T-helper 2 cell treated with Interferon-gamma antibody and Interleukin-4, amounts not matched to agents 5 μg/mL and 100 μg/mL, for 36 hours (primary cell): Measurements from ENCODE around the gene OR5AS1.
"Not testable (repeated sequence)": the region's sequence is repeated elsewhere in the genome, so short reads cannot be mapped to it uniquely, and the experiment has no call there.

Experiments used
- DNase-seq: peaks from one replicate; pipeline ENCODE4 v3.0.0; 2021; ENCODE audit warnings: low spot score
- H3K27ac Mint-ChIP-seq: one replicate; pipeline ENCODE4 v1.8.0; 2021; ENCODE audit warnings: mild to moderate bottlenecking, mixed read lengths
- H3K27me3 Mint-ChIP-seq: one replicate; pipeline ENCODE4 v1.8.0; 2021; ENCODE audit warnings: low read depth, mixed read lengths
- H3K36me3 Mint-ChIP-seq: one replicate; pipeline ENCODE4 v1.8.0; 2021; ENCODE audit warnings: low read depth, mixed read lengths
- H3K4me1 Mint-ChIP-seq: one replicate; pipeline ENCODE4 v1.8.0; 2021; ENCODE audit warnings: low read depth, mixed read lengths
- H3K4me3 Mint-ChIP-seq: one replicate; pipeline ENCODE4 v1.8.0; 2022; ENCODE audit warnings: mild to moderate bottlenecking, moderate library complexity, mixed read lengths
- H3K9me3 Mint-ChIP-seq: one replicate; pipeline ENCODE4 v1.8.0; 2021; ENCODE audit warnings: mixed read lengths

Gene OR5AS1

GRCh38 chr11:56027354-56027753, at the start of gene OR5AS1:
Gene OR5AS1, plus strand, starts transcription at chr11:56027654. Its CDS starts 2,765 bp downstream, at chr11:56030419.
- no peaks in the 10 kb centered on the region for H3K36me3 Mint-ChIP-seq
- no peaks in the 10 kb centered on the region for H3K4me1 Mint-ChIP-seq
- no peaks in the 10 kb centered on the region for H3K27me3 Mint-ChIP-seq

GRCh38 chr11:55994525-55994924, 32.9 kb upstream of the OR5AS1 start, which contains the start of gene OR5F1:
Gene OR5F1, minus strand, starts transcription at chr11:55994625. Its CDS starts 0 bp downstream, at chr11:55994625.
- Mint-ChIP-seq H3K27ac (no peak within 1 kb of the TSS), H3K9me3 (peaks cover 42% of the 10 kb centered on the region), H3K4me3 (no peak within 1 kb of the TSS), H3K27me3 (no peaks in the 10 kb centered on the region), H3K4me1 (no peaks in the 10 kb centered on the region), H3K36me3 (no peaks in the 10 kb centered on the region)
- no peak for DNase-seq

More at GRCh38 chr11:56027354-56027753, at the start of gene OR5AS1:
- DNase-seq, result no peak
- H3K27ac Mint-ChIP-seq, result no peak within 1 kb of the TSS
- H3K9me3 Mint-ChIP-seq, result peaks cover 44% of the 10 kb centered on the region
- H3K4me3 Mint-ChIP-seq, result no peak within 1 kb of the TSS

GRCh38 chr11:56010716-56011115, 16.7 kb upstream of the OR5AS1 start:
- H3K27me3 Mint-ChIP-seq, result no peaks in the 10 kb centered on the region
- no peak overlapping the region for H3K27ac Mint-ChIP-seq
- no peak for DNase-seq
- H3K36me3 Mint-ChIP-seq, result no peaks in the 10 kb centered on the region
- H3K4me3 Mint-ChIP-seq, result no peak overlapping the region
- H3K9me3 Mint-ChIP-seq, result peaks cover 45% of the 10 kb centered on the region
- H3K4me1 Mint-ChIP-seq, result no peaks in the 10 kb centered on the region

GRCh38 chr11:56013805-56014204, 13.6 kb upstream of the OR5AS1 start:
- no peaks in the 10 kb centered on the region for H3K36me3 Mint-ChIP-seq
- no peaks in the 10 kb centered on the region for H3K4me1 Mint-ChIP-seq

GRCh38 chr11:56045538-56045937, 18.1 kb downstream of the OR5AS1 start:
- Mint-ChIP-seq H3K27me3 (no peaks in the 10 kb centered on the region), H3K27ac (no peak overlapping the region), H3K36me3 (no peaks in the 10 kb centered on the region), H3K9me3 (peaks cover 46% of the 10 kb centered on the region), H3K4me3 (no peak overlapping the region), H3K4me1 (no peaks in the 10 kb centered on the region)
- no peak for DNase-seq

More at GRCh38 chr11:56013805-56014204, 13.6 kb upstream of the OR5AS1 start:
- no peak for DNase-seq
- no peaks in the 10 kb centered on the region for H3K27me3 Mint-ChIP-seq
- no peak overlapping the region for H3K4me3 Mint-ChIP-seq
- no peak overlapping the region for H3K27ac Mint-ChIP-seq
- H3K9me3 Mint-ChIP-seq, result peaks cover 49% of the 10 kb centered on the region

GRCh38 chr11:56048480-56048879, 21.0 kb downstream of the OR5AS1 start:
- no peak for DNase-seq
- peaks cover 35% of the 10 kb centered on the region for H3K9me3 Mint-ChIP-seq
- no peaks in the 10 kb centered on the region for H3K27me3 Mint-ChIP-seq
- H3K36me3 Mint-ChIP-seq, result no peaks in the 10 kb centered on the region
- no peaks in the 10 kb centered on the region for H3K4me1 Mint-ChIP-seq
- no peak overlapping the region for H3K4me3 Mint-ChIP-seq
- no peak overlapping the region for H3K27ac Mint-ChIP-seq

- no peak overlapping the region for H3K27ac Mint-ChIP-seq
- no peak overlapping the region for H3K4me3 Mint-ChIP-seq
- no peaks in the 10 kb centered on the region for H3K36me3 Mint-ChIP-seq
- H3K4me1 Mint-ChIP-seq, result no peaks in the 10 kb centered on the region
- H3K27me3 Mint-ChIP-seq, result no peaks in the 10 kb centered on the region
- peaks cover 42% of the 10 kb centered on the region for H3K9me3 Mint-ChIP-seq
- no peak for DNase-seq
These were observed 22.0 kb downstream of the OR5AS1 start for GRCh38 chr11:56049487-56049886.

GRCh38 chr11:56056366-56056765, 28.9 kb downstream of the OR5AS1 start:
- peaks cover 56% of the 10 kb centered on the region for H3K9me3 Mint-ChIP-seq
- not testable (repeated sequence) for DNase-seq, H3K27ac Mint-ChIP-seq, H3K36me3 Mint-ChIP-seq, H3K4me3 Mint-ChIP-seq, H3K27me3 Mint-ChIP-seq, H3K4me1 Mint-ChIP-seq

GRCh38 chr11:56057661-56058237, 30.3 kb downstream of the OR5AS1 start:
- peaks cover 53% of the 10 kb centered on the region for H3K9me3 Mint-ChIP-seq
- not testable (repeated sequence) for H3K27me3 Mint-ChIP-seq, H3K4me1 Mint-ChIP-seq, DNase-seq, H3K36me3 Mint-ChIP-seq, H3K4me3 Mint-ChIP-seq, H3K27ac Mint-ChIP-seq

GRCh38 chr11:56058260-56058780, 30.9 kb downstream of the OR5AS1 start:
- not testable (repeated sequence) for DNase-seq

GRCh38 chr11:56066980-56067379, 39.5 kb downstream of the OR5AS1 start:
- DNase-seq, result no peak
- H3K27ac Mint-ChIP-seq, result no peak overlapping the region
- H3K4me3 Mint-ChIP-seq, result no peak overlapping the region
- H3K36me3 Mint-ChIP-seq, result no peaks in the 10 kb centered on the region
- H3K9me3 Mint-ChIP-seq, result peaks cover 30% of the 10 kb centered on the region
- no peaks in the 10 kb centered on the region for H3K4me1 Mint-ChIP-seq
- H3K27me3 Mint-ChIP-seq, result no peaks in the 10 kb centered on the region

More at GRCh38 chr11:56058260-56058780, 30.9 kb downstream of the OR5AS1 start:
- H3K9me3 Mint-ChIP-seq, result peaks cover 53% of the 10 kb centered on the region
- not testable (repeated sequence) for H3K27me3 Mint-ChIP-seq, H3K4me3 Mint-ChIP-seq, H3K36me3 Mint-ChIP-seq, H3K4me1 Mint-ChIP-seq, H3K27ac Mint-ChIP-seq
